ENCODE results near the gene PNPLA7.

The PNPLA7 gene

GRCh38 chr9:137430723-137431415 is 119.3 kb downstream of the PNPLA7 start:
- DNase-seq: peak; percentile 14

GRCh38 chr9:137429974-137430722 is 120.1 kb downstream of the PNPLA7 start:
- DNase-seq: no peak

- peak; percentile 6 for DNase-seq
Observed at GRCh38 chr9:137429546-137429890, 120.7 kb downstream of the PNPLA7 start.

- no peak for DNase-seq
Observed at GRCh38 chr9:137428841-137429545, 121.2 kb downstream of the PNPLA7 start.

GRCh38 chr9:137428311-137428630 is 121.9 kb downstream of the PNPLA7 start:
- no peak for DNase-seq

GRCh38 chr9:137427454-137428310 is 122.5 kb downstream of the PNPLA7 start:
- DNase-seq: no peak

GRCh38 chr9:137426018-137426681 is 124.1 kb downstream of the PNPLA7 start:
- DNase-seq: no peak

GRCh38 chr9:137423514-137424291 is 126.5 kb downstream of the PNPLA7 start:
- no peak for DNase-seq

- DNase-seq: peak; percentile 90
Observed at GRCh38 chr9:137422604-137423513, 127.3 kb downstream of the PNPLA7 start, which contains the start of the genes EXD3 and NOXA1. TSS of gene EXD3 (minus strand) at chr9:137423162. CDS start at chr9:137395357, 27,805 bp downstream. TSS of gene NOXA1 (plus strand) at chr9:137423393. CDS start at chr9:137423530, 137 bp downstream.

- no peak for DNase-seq
Observed at GRCh38 chr9:137421838-137422603, 128.2 kb downstream of the PNPLA7 start.

GRCh38 chr9:137417161-137418021 is 132.8 kb downstream of the PNPLA7 start:
- DNase-seq: no peak

- DNase-seq: no peak
Observed at GRCh38 chr9:137416563-137417151, 133.5 kb downstream of the PNPLA7 start.

- no peak for DNase-seq
Observed at GRCh38 chr9:137416006-137416562, 134.1 kb downstream of the PNPLA7 start.

GRCh38 chr9:137415451-137415850 is 134.8 kb downstream of the PNPLA7 start:
- no peak for DNase-seq

- no peak for DNase-seq
Observed at GRCh38 chr9:137412431-137412830, 137.8 kb downstream of the PNPLA7 start.

- no peak for DNase-seq
Observed at GRCh38 chr9:137411645-137412380, 138.4 kb downstream of the PNPLA7 start.

- DNase-seq: no peak
Observed at GRCh38 chr9:137411260-137411644, 138.9 kb downstream of the PNPLA7 start.

Measured in activated CD8-positive, alpha-beta memory T cell treated with anti-CD3 and anti-CD28 coated beads, Interleukin-2, amount 50 U/mL, for 4 hours (primary cell).